Natural killer cell (primary cell): Measurements from ENCODE around the gene CAGE1. TPM values are rescaled to one million over a fixed set of nuclear protein-coding genes. Genes with fewer than 3 reads are reported as not detected.
"Not testable (repeated sequence)": the region's sequence is repeated elsewhere in the genome, so short reads cannot be mapped to it uniquely, and the experiment has no call there.

Experiments
- ATAC-seq, 3 donors: fragments of 150-1000 bp in 2 of 3; fragments of 200-7000 bp in 1 of 3; cut with Tn5 transposase; 1 replicate in 1 of 3; 2 replicates in 2 of 3; pipeline ENCODE4 v1.10.0; 2021; ENCODE audit warnings: mild to moderate bottlenecking in 2 of 3, moderate library complexity in 2 of 3
- DNase-seq, 2 donors: peaks; one replicate each; pipeline versions ENCODE4 v3.0.0 to v3.0.0-alpha.2; 2013 to 2021; ENCODE audit warnings: mixed read lengths in 1 of 2
- H3K27ac ChIP-seq: one replicate; pipeline ENCODE4 v1.5.1; 2013; ENCODE audit warnings: mild to moderate bottlenecking, low read length
- H3K27me3 ChIP-seq: one replicate; pipeline ENCODE4 v1.6.1; 2013; ENCODE audit warnings: low read length; ENCODE audit not compliant: control insufficient read depth, insufficient read depth
- H3K36me3 ChIP-seq: one replicate; pipeline ENCODE4 v1.6.1; 2013; ENCODE audit warnings: low read length; ENCODE audit not compliant: control insufficient read depth, insufficient read depth
- H3K4me1 ChIP-seq: one replicate; pipeline ENCODE4 v1.6.1; 2013; ENCODE audit warnings: low read length; ENCODE audit not compliant: control insufficient read depth, insufficient read depth
- H3K4me3 ChIP-seq: one replicate; pipeline ENCODE4 v1.5.1; 2013; ENCODE audit warnings: low read length
- H3K9me3 ChIP-seq: one replicate; pipeline ENCODE4 v1.6.1; 2013; ENCODE audit warnings: low read length; ENCODE audit not compliant: control insufficient read depth, insufficient read depth
- H3K27ac Mint-ChIP-seq, 2 donors: one replicate each; pipeline ENCODE4 v1.8.0; 2022; ENCODE audit warnings: mild to moderate bottlenecking in 2 of 2, mixed read lengths in 2 of 2, moderate library complexity in 1 of 2
- H3K27me3 Mint-ChIP-seq, 2 donors: one replicate each; pipeline ENCODE4 v1.8.0; 2022; ENCODE audit warnings: low read depth in 2 of 2, mixed read lengths in 2 of 2
- H3K36me3 Mint-ChIP-seq: one replicate; pipeline ENCODE4 v1.8.0; 2022; ENCODE audit warnings: mixed read lengths
- H3K4me1 Mint-ChIP-seq, 2 donors: one replicate each; pipeline ENCODE4 v1.8.0; 2022; ENCODE audit warnings: mixed read lengths in 2 of 2
- H3K4me3 Mint-ChIP-seq: one replicate; pipeline ENCODE4 v1.8.0; 2022; ENCODE audit warnings: mild to moderate bottlenecking, moderate library complexity, mixed read lengths
- H3K9me3 Mint-ChIP-seq, 2 donors: one replicate each; pipeline ENCODE4 v1.8.0; 2022; ENCODE audit warnings: mixed read lengths in 2 of 2
- WGBS: methylation state at CpG from one replicate; pipeline ENCODE4 v1.1.7; 2013; ENCODE audit warnings: missing lambda C conversion rate; ENCODE audit not compliant: insufficient coverage; 5-methylcytosine and 5-hydroxymethylcytosine counted together
- intact Hi-C: fragments of 100-400 bp; cut with micrococcal nuclease; formaldehyde crosslinking; loops from one replicate; pipeline ENCODE4 v1.14.2; 2022
- total RNA-seq, 4 donors: library from RNA; stranded (reverse); fragments of 120-200 nt in 1 of 4; gene quantifications; one replicate each; pipeline versions ENCODE4 v1.2.3 to v1.2.4, GENCODE V29; 2013 to 2022
- TF ChIP-seq, protein P1 (sequence below): fragments of 200-600 bp; IDR thresholded peaks from one replicate; pipeline ENCODE4 v1.8.0; 2022; ENCODE audit warnings: antibody characterized with exemption

CAGE1 gene
- total RNA-seq, 3 donors from 2014 or later (not counting 1 experiment from before 2014, with no cell fraction given) = 0.70 to 1.3 (median 1.1) TPM

DNA sequence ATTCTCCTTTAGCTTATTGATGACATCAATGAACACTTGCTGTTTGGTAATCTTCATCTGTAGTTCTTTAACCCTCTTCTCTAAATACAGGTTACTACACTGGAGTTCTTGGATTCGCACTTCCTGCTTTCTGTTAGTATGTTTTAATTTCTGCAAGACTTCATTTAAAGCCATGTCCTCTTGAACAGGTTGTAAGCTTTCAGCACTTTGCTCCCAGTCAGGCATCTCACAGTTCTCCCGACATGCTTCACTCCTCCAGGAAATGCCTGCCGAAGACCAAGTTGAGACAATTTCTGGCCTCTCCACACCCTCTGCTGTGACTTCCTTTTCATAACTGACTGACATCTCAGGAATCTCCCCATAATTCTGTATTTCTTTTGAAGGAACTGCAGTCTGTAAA lies 15.8 kb downstream of the CAGE1 start:
- Histone ChIP-seq H3K4me3 (no peak overlapping the region), H3K4me1 (no peaks in the 10 kb centered on the region), H3K27me3 (no peaks in the 10 kb centered on the region), H3K9me3 (no peaks in the 10 kb centered on the region), H3K36me3 (no peaks in the 10 kb centered on the region), H3K27ac (no peak overlapping the region)
- no peaks in the 10 kb centered on the region for H3K9me3 Mint-ChIP-seq
- H3K27me3 Mint-ChIP-seq = peaks cover 15 to 25% of the 10 kb centered on the region in 2 donors
- H3K27ac Mint-ChIP-seq = no peak overlapping the region
- whole genome bisulfite sequencing = 47% methylated on average over 3 of the region's 3 CpGs
- peaks cover 5 to 6% of the 10 kb centered on the region in 2 donors for H3K4me1 Mint-ChIP-seq
- TF ChIP-seq, protein P1, sequence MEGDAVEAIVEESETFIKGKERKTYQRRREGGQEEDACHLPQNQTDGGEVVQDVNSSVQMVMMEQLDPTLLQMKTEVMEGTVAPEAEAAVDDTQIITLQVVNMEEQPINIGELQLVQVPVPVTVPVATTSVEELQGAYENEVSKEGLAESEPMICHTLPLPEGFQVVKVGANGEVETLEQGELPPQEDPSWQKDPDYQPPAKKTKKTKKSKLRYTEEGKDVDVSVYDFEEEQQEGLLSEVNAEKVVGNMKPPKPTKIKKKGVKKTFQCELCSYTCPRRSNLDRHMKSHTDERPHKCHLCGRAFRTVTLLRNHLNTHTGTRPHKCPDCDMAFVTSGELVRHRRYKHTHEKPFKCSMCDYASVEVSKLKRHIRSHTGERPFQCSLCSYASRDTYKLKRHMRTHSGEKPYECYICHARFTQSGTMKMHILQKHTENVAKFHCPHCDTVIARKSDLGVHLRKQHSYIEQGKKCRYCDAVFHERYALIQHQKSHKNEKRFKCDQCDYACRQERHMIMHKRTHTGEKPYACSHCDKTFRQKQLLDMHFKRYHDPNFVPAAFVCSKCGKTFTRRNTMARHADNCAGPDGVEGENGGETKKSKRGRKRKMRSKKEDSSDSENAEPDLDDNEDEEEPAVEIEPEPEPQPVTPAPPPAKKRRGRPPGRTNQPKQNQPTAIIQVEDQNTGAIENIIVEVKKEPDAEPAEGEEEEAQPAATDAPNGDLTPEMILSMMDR = no peak
- intact Hi-C loops = no loop called here
- DNase-seq (no peak), ATAC-seq (no peak)
- no peaks in the 10 kb centered on the region for H3K36me3 Mint-ChIP-seq
- no peak overlapping the region for H3K4me3 Mint-ChIP-seq

DNA sequence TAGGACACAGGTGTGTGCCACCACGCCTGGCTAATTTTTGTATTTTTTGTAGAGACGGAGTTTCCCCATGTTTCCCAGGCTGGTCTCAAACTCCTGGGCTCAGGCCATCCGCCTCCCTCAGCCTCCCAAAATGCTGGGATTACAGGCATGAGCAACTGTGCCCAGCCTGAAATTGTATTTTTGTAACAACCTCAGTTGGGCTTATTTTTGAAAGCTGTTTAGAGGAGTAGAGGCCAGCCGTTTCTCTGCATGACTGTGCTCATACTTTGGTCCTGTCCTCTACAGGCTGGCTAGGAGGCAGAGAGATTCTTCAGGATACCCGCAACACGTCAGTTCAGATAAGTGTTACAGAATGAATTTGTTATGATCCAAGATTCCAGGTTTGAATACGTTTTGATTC lies 22.1 kb downstream of the CAGE1 start:
- no peak overlapping the region for H3K27ac ChIP-seq
- TF ChIP-seq, protein P1 = no peak
- DNase-seq (no peak), ATAC-seq (no peak)
- H3K4me3 ChIP-seq = no peak overlapping the region
- H3K27me3 Mint-ChIP-seq = peaks cover 3 to 15% of the 10 kb centered on the region in 2 donors
- H3K4me3 Mint-ChIP-seq = no peak overlapping the region
- H3K4me1 Mint-ChIP-seq = no peaks in the 10 kb centered on the region
- WGBS = 83% methylated on average over 7 of the region's 7 CpGs
- H3K27ac Mint-ChIP-seq = no peak overlapping the region
- no peaks in the 10 kb centered on the region for H3K27me3 ChIP-seq
- no peaks in the 10 kb centered on the region for H3K9me3 ChIP-seq
- H3K4me1 ChIP-seq = no peaks in the 10 kb centered on the region
- H3K36me3 Mint-ChIP-seq = no peaks in the 10 kb centered on the region
- no peaks in the 10 kb centered on the region for H3K9me3 Mint-ChIP-seq
- intact Hi-C loops = no loop called here
- no peaks in the 10 kb centered on the region for H3K36me3 ChIP-seq

- H3K9me3 Mint-ChIP-seq, H3K4me3 ChIP-seq, ATAC-seq, intact Hi-C loops, H3K36me3 Mint-ChIP-seq, H3K27ac Mint-ChIP-seq, H3K9me3 ChIP-seq, H3K4me1 Mint-ChIP-seq, H3K27ac ChIP-seq, DNase-seq, H3K4me1 ChIP-seq, H3K27me3 ChIP-seq, H3K36me3 ChIP-seq, H3K4me3 Mint-ChIP-seq: not testable (repeated sequence)
- peaks cover 32 to 50% of the 10 kb centered on the region in 2 donors for H3K27me3 Mint-ChIP-seq
- 66% methylated on average over 3 of the region's 3 CpGs for WGBS
Measured at GRCh38 chr6:7351916-7352315, 37.6 kb downstream of the CAGE1 start.

DNA sequence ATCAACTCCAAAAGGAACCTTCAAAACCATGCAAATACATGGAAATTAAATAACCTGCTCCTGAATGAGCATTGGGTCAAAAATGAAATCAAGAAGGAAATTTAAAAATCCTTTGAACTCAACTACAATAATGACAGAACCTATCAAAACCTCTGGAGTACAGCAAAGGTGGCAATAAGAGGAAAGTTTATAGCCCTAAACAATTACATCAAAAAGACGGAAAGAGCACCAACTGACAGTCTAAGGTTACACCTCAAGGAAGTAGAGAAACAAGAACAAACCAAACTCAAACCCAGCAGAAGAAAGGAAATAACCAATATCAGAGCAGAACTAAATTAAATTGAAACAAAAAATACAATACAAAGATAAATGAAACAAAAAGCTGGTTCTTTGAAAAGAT lies 39.0 kb downstream of the CAGE1 start:
- ATAC-seq, H3K4me3 ChIP-seq, H3K36me3 Mint-ChIP-seq, H3K9me3 ChIP-seq, intact Hi-C loops, H3K27ac ChIP-seq, H3K4me1 ChIP-seq, H3K9me3 Mint-ChIP-seq, H3K27me3 ChIP-seq, H3K27ac Mint-ChIP-seq, H3K4me1 Mint-ChIP-seq, DNase-seq, H3K36me3 ChIP-seq, H3K4me3 Mint-ChIP-seq: not testable (repeated sequence)
- H3K27me3 Mint-ChIP-seq = peaks cover 32 to 50% of the 10 kb centered on the region in 2 donors
- WGBS = 67% methylated on average over 1 of the region's 1 CpG

DNA sequence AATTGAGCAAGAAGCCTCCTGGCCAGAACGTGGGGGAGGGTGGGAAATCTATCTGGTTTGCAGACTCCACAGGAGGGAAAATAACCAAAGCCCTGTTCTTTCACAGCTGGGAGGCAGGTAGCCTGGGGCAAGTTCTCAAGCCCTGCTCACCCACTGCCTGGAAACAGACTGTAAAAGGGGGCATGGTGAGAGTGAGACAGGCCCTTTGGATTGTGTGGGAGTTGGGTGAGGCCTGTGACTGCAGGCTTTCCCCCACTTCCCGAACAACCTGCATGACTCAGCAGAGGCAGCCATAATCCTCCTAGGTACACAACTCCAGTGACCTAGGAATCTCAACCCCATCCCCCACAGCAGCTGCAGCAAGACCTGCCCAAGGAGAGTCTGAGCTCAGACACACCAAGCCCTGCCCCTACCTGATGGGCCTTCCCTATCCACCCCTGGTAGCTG lies 42.0 kb downstream of the CAGE1 start:
- H3K9me3 Mint-ChIP-seq, H3K4me1 Mint-ChIP-seq, H3K27ac Mint-ChIP-seq, intact Hi-C loops, DNase-seq, H3K27ac ChIP-seq, ATAC-seq, H3K4me3 ChIP-seq, H3K4me3 Mint-ChIP-seq, H3K36me3 ChIP-seq, H3K9me3 ChIP-seq, H3K27me3 ChIP-seq, H3K4me1 ChIP-seq, H3K36me3 Mint-ChIP-seq: not testable (repeated sequence)
- peaks cover 32 to 42% of the 10 kb centered on the region in 2 donors for H3K27me3 Mint-ChIP-seq
- 82% methylated on average over 2 of the region's 2 CpGs for WGBS

GRCh38 chr6:7344773-7345450 lies 44.6 kb downstream of the CAGE1 start:
- H3K9me3 Mint-ChIP-seq, H3K27me3 ChIP-seq, H3K27ac Mint-ChIP-seq, H3K36me3 ChIP-seq, H3K9me3 ChIP-seq, DNase-seq, ATAC-seq, H3K4me1 Mint-ChIP-seq, intact Hi-C loops, H3K27ac ChIP-seq, H3K4me1 ChIP-seq, H3K36me3 Mint-ChIP-seq, H3K4me3 ChIP-seq, H3K4me3 Mint-ChIP-seq: not testable (repeated sequence)
- H3K27me3 Mint-ChIP-seq = peaks cover 16% of the 10 kb centered on the region in 2 donors
- WGBS = 75% methylated on average over 10 of the region's 10 CpGs
